ENCODE measurements around the gene TEX29.

TEX29 gene

GRCh38 chr13:111371720-111372119 is 51.3 kb downstream of the TEX29 start:
- DNase-seq = no peak

DNA sequence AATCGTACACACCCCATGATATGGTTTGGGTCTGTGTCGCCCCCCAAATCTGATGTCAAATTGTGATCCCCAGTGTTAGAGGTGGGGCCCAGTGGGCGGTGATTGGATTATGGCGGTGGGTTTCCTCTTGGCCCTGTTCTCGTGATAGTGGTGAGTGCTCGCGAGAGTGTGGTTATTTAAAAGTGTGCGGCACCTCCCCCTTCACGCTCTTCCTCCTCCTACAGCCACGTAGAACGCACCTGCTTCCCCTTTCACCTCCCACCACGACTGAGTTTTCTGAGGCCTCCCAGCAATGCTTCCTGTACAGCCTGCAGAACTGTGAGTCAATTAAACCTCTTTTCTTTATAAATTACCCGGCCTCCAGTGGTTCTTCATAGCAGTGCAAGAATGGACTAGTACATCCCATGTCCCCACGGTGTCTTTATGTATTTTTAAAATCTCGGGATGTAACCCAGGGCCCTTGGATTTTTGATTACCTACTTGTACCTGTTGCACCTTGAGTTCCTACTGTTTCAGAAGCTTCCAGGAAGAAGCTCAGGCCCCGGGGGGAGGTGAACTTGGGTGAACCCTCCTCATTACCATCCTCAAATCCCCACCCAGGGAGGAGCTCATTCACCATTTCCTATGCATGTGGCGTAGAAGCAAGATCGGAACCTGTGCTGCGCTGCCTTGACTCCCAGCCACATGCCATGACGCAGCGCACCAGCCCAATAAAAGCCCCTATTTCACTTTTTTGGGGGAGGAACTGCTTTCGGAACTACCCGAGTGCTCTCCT is 52.4 kb downstream of the TEX29 start:
- no peak for DNase-seq

GRCh38 chr13:111373486-111373885 is 53.0 kb downstream of the TEX29 start:
- DNase-seq = no peak

GRCh38 chr13:111380431-111380830 is 60.0 kb downstream of the TEX29 start:
- no peak for DNase-seq

GRCh38 chr13:111382411-111382810 is 62.0 kb downstream of the TEX29 start:
- DNase-seq = no peak

DNA sequence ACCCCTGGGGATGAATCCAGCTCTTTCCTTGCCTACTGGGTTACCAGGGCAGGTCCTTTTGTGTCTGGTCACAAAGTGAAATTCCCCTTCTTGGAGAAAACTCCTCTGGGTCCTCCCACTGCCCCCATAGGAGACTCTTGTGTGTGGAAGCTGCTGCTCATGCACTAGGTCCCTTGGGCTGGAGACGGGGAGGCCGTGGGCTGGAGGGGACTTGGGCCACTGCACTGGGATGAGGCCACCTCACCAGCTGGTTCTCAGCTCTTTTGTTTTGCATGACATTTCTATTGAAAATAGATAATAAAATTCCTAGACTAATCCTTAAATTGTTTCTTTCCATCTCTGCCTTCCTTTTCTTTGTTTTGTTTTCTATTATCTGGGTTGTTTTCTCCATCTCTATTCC is 62.4 kb downstream of the TEX29 start:
- DNase-seq = no peak

DNA sequence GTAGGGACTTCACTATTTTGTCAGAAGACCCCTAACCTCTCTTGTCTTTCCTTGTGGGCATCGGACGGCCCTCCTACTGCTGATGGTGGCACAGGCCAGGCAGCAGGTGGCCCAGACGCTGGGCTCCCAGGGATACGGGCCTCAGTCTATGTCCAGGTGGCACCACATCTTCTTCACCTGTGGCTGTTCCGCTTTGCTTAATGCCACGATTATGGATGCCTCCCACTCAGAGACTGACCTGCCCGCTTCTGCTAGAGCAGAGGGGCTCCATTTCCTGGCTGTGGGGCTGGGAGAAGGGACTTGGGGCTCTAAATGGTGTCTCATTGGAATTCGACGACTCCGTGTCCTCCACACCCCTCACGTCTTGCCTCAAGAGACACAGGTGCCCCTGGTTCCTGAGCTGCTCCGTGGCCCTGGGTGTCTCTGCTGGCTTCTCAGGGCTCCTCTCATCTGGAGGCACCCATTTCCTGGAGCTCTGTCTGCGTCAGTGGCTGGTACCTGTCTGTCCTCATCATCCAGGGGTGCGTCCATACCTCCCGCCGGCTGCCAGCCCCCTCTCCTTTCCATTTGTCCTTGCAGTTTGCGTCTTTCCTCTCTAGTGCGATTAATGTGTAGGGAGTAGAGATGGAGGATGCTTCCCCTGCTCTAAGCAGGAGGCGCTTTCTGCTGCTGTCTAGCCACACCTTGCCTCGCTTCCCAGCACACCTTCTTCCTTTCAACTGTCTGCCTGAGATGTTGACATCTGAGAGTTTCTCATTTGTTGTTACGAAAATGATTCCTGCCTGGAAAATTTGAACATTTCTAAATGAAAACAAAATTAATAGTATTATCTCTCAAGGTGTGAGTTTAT is 63.4 kb downstream of the TEX29 start:
- DNase-seq = no peak

GRCh38 chr13:111384441-111385182 is 64.2 kb downstream of the TEX29 start:
- DNase-seq = no peak

- DNase-seq = no peak
Observed at GRCh38 chr13:111385183-111385857, 64.9 kb downstream of the TEX29 start.

GRCh38 chr13:111387026-111387871 is 66.8 kb downstream of the TEX29 start:
- DNase-seq = no peak

DNA sequence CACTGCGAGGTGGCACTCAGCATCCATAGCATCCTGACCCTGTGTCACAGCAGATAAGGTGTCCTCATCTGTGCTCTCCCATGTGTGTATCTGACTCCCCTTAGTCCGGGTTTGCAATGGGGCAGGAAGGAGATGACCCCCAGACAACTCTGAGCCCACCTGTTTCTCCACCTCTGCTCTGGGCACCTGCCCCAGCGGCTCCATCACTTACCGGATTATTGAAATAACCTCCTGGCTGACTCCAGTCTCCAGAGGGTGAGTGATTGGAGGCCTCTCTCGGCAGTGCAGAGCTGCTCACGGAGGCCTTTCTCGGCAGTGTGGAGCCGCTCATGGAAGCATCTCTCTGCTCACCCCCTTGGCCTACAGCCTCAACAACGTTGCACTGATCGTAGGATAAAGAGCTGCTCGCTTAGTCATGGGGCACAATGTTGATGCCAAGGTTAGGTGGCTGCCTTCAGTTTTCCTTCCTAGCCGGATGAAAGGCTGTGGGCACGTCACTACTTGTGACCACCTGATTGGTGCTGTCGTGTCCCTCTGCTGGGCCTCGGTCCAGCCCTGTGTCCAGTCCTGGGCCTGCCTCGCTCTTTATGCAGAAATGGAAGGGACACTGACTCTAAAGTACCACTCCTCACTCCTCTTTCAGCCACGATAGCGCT is 67.6 kb downstream of the TEX29 start:
- DNase-seq = no peak

GRCh38 chr13:111388851-111389500 is 68.5 kb downstream of the TEX29 start:
- no peak for DNase-seq

DNA sequence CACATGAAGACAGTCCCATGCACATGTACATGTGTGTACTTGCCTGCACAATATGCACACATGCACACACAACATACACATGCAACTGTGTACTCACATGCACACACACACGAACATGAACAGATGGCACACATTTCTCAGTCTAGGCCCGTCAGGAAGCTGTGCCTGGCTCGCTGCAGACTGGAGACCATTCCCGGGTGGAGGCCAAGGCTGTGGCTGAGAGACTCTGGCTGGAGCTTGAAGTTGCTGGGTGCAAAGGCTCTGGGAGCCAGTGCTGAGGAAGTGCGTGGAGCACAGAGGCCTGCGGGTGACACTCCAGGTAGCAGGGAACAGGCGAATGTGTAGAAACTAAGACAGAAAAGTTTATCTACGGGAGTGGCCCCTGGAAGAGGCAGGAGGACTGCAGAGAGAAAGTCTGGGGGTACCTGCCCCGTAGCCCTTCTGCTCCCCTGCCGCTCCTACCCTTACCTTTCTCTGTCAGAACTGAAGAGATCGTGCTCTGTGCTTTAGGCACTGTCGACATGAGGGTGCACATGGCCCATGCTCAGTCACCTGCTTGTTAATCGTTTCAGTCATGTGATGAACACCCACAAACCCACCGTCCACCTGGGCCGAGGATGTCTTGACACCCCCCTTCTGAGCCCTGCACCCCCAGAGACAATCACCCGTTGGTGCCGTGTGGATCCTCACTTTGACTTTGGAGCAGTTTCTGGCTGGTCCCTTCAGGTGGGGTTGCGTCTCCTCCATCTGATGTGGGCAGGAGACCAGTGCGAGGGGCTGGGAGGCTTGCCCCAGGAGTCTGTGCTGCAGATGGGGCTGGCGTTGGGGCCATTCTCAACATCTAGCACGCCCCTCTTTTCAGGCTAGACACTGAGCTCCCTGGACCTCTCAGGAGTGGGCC is 69.4 kb downstream of the TEX29 start:
- DNase-seq = no peak

DNA sequence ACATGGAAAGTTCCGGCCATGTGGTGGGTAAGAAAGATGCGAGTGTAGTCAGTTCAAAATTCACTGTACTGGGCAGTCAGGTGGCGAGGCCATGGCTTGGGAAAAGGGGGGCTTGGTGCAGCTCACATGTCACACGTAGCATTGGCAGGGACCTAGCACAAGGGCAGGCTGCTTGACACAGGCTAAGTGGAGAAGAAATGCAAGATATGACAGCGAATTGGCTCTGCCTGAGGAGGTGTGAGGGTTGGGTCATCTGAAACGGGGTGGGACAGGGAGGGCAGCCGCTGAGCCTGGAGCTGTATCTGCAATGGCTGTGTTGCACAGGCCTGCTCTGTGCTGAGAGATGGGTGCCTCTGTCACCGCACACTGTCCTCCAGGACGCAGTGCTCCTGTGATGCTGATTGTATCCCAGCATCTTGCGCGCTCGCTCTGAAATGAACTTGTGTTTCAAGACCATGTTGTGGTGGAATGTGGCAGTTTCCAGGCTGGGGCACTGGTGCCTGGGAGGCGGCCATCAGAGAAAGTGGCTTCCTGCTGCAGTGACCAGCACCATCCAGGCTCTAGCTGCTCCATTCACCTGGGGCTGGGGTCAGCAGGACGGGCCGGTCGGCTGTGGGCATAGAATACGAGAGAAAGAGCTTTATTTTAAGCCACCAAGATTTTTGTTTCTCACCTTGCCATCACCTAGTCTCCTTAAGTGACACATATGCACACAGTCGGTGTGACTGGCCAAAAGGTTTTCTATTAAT is 70.3 kb downstream of the TEX29 start:
- DNase-seq = no peak

- DNase-seq = no peak
Observed at GRCh38 chr13:111392486-111392885, 72.0 kb downstream of the TEX29 start.

DNA sequence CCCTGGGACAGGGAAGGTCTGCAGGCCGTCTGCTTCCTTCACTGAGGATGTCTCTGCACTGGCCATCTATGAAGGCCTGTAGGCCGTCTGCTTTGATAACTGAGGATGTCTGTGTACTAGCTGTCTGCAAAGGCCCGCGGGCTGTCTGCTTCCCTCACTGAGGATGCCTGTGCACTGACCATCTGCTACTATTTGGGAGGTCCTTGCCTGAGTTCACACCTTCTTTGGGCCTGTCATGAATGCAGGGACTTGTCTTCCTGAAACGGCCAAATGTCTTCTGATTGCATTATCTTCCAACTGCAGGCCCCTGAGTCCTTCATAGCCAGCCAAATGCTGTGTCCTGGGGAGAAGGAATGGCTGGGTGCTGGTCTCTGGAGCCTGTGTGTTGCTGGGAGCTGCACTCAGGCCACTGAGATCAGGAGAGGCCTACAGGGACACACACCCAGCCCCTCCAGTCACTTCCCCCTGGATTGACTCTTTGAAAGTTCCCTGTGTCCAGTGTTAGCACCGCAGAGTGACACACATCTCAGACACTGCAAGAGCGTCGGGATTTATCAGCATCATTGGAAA is 72.9 kb downstream of the TEX29 start:
- no peak for DNase-seq
